K562 (cell line): ENCODE measurements around the gene ALX3. TPM values are rescaled to one million over a fixed set of nuclear protein-coding genes. Genes with fewer than 3 reads are reported as not detected.
A peak's percentile ranks its signal among the peaks of the same experiment; 100 is the strongest.

Source experiments
- ATAC-seq: fragments of 200-7000 bp; cut with Tn5 transposase; 3 replicates; pipeline ENCODE4 v1.9.1; 2020; ENCODE audit warnings: moderate library complexity
- BruUV-seq: library from RNA; stranded (reverse); fragments of 400-500 nt; replicated peaks from 2 replicates; lab custom pipeline; 2021; lab: Mats Ljungman, UMichigan
- CTCF ChIA-PET: fragments of 300-600 bp; formaldehyde crosslinking; extraction: SDS; loops from one replicate; lab custom pipeline; 2021; ENCODE audit warnings: low intra/inter-chr PET ratio; lab: Yijun Ruan, JAX
- POLR2A ChIA-PET: fragments of 300-600, 350-650 bp; sonication (Branson Sonifier 250); formaldehyde crosslinking; extraction: SDS; loops from one replicate; lab custom pipeline; 2021; ENCODE audit warnings: antibody characterized with exemption, inconsistent platforms; lab: Yijun Ruan, JAX
- DNase-seq, 4 experiments: peaks; one replicate each; pipeline versions ENCODE4 v3.0.0 to v3.0.0-alpha.2; 2011 to 2018; ENCODE audit warnings: low spot score in 3 of 4, mixed read lengths in 3 of 4; ENCODE audit errors: extremely low read depth in 1 of 4
- FAIRE-seq: peaks from 2 replicates; lab custom pipeline; 2011; peaks lifted over from hg19 to GRCh38; lab: Jason Lieb, UNC
- H2AFZ ChIP-seq: 2 replicates; pipeline ENCODE4 v1.6.0; 2011; ENCODE audit warnings: low read depth, low read length, control low read depth, inconsistent platforms
- H3K27ac ChIP-seq: fragments of 200-600 bp; 3 replicates; pipeline ENCODE4 v1.8.0; 2011; ENCODE audit warnings: low read depth, mild to moderate bottlenecking, control low read depth, inconsistent platforms, low read length, moderate library complexity, mixed read lengths; ENCODE audit errors: extremely low read depth
- H3K27me3 ChIP-seq, 2 experiments: fragments of 300-600 bp in 1 of 2; 2 replicates in 1 of 2; 3 replicates in 1 of 2; pipeline versions ENCODE4 v1.6.0 to v1.8.0; 2011; ENCODE audit warnings: inconsistent platforms in 2 of 2, low read length in 2 of 2, mild to moderate bottlenecking in 1 of 2, mixed read lengths in 1 of 2, moderate library complexity in 1 of 2; ENCODE audit not compliant: control insufficient read depth in 2 of 2, insufficient read depth in 2 of 2
- H3K36me3 ChIP-seq: fragments of 300-600 bp; 3 replicates; pipeline ENCODE4 v1.8.0; 2011; ENCODE audit warnings: mild to moderate bottlenecking, low read length, inconsistent platforms; ENCODE audit not compliant: control insufficient read depth, insufficient read depth
- H3K4me1 ChIP-seq, 2 experiments: fragments of 200-600 bp in 1 of 2; replicated peaks in 1 of 2; 2 replicates in 1 of 2; 3 replicates in 1 of 2; pipeline versions ENCODE4 v1.5.1 to v1.8.0; 2011; ENCODE audit warnings: inconsistent platforms in 2 of 2, low read length in 2 of 2, mild to moderate bottlenecking in 1 of 2, mixed read lengths in 1 of 2, moderate library complexity in 1 of 2; ENCODE audit not compliant: control insufficient read depth in 2 of 2, insufficient read depth in 2 of 2
- H3K4me2 ChIP-seq: 2 replicates; pipeline ENCODE4 v1.6.1; 2011; ENCODE audit warnings: low read length, control low read depth, inconsistent platforms, mixed read lengths; ENCODE audit not compliant: insufficient read depth
- H3K4me3 ChIP-seq: fragments of 200-600 bp; sonication (generic), shearing (Covaris generic); 2 replicates; pipeline ENCODE4 v1.5.1; 2016; ENCODE audit warnings: control low read depth, inconsistent platforms
- H3K79me2 ChIP-seq: fragments of 200-600 bp; 3 replicates; pipeline ENCODE4 v1.8.0; 2011; ENCODE audit warnings: low read length, inconsistent platforms; ENCODE audit not compliant: control insufficient read depth, insufficient read depth
- H3K9ac ChIP-seq, 2 experiments: 2 replicates each; pipeline versions ENCODE4 v1.6.0 to v1.6.1; 2011; ENCODE audit warnings: low read depth in 2 of 2, low read length in 2 of 2, control low read depth in 1 of 2, inconsistent platforms in 1 of 2, mild to moderate bottlenecking in 1 of 2, mixed read lengths in 1 of 2; ENCODE audit not compliant: insufficient read depth in 1 of 2
- H3K9me1 ChIP-seq: one replicate; pipeline ENCODE4 v1.6.0; 2011; ENCODE audit warnings: inconsistent platforms, mild to moderate bottlenecking, low read length, moderate library complexity; ENCODE audit not compliant: control insufficient read depth, insufficient read depth
- H3K9me3 ChIP-seq: replicated peaks from 2 replicates; pipeline ENCODE4 v1.5.1; 2011; ENCODE audit warnings: low read depth, low read length, inconsistent platforms; ENCODE audit not compliant: control insufficient read depth, insufficient read depth
- H4K20me1 ChIP-seq: replicated peaks from 2 replicates; pipeline ENCODE4 v1.6.1; 2011; ENCODE audit warnings: low read length, inconsistent platforms, mixed read lengths; ENCODE audit not compliant: control insufficient read depth, insufficient read depth
- BDP1 ChIP-seq: IDR thresholded peaks from 3 replicates; pipeline ENCODE4 v1.6.1; 2011; ENCODE audit not compliant: insufficient read length, insufficient read depth
- FOXK2 ChIP-seq, 2 experiments: fragments of 450-650 bp; IDR thresholded peaks in 1 of 2; conservative IDR thresholded peaks in 1 of 2; 2 replicates each; pipeline ENCODE4 v1.6.1; 2016; ENCODE audit warnings: low read depth in 2 of 2, mild to moderate bottlenecking in 1 of 2
- NFE2 ChIP-seq: IDR thresholded peaks from 2 replicates; pipeline ENCODE4 v1.6.1; 2014; ENCODE audit warnings: antibody characterized with exemption, low read depth
- POLR2A ChIP-seq: fragments of 450-650 bp; conservative IDR thresholded peaks from 2 replicates; pipeline ENCODE4 v1.6.1; 2016
- RNF2 ChIP-seq: sonication (generic); IDR thresholded peaks from 2 replicates; pipeline ENCODE4 v1.6.1; 2016
- RREB1 ChIP-seq: fragments of 250-450 bp; sonication (Bioruptor Pico); IDR thresholded peaks from 2 replicates; pipeline ENCODE4 v1.4.0; 2020
- SOX6 ChIP-seq: fragments of 450-650 bp; IDR thresholded peaks from 2 replicates; pipeline ENCODE4 v1.6.1; 2014; ENCODE audit warnings: mild to moderate bottlenecking
- TRIM28 ChIP-seq: fragments of 450-650 bp; IDR thresholded peaks from 2 replicates; pipeline ENCODE4 v1.6.1; 2017
- XRCC4 ChIP-seq: IDR thresholded peaks from one replicate; pipeline ENCODE4 v1.6.1; 2011; ENCODE audit not compliant: insufficient read depth, insufficient read length; ENCODE audit errors: extremely low read depth
- ZBTB49 ChIP-seq: sonication (generic); formaldehyde crosslinking; IDR thresholded peaks from 2 replicates; pipeline ENCODE4 v1.8.0; 2022; ENCODE audit warnings: missing genetic modification reagents, mild to moderate bottlenecking, borderline replicate concordance
- ZNF41 ChIP-seq: fragments of 250-450 bp; sonication (Bioruptor Pico); conservative IDR thresholded peaks from 2 replicates; pipeline ENCODE4 v1.4.0; 2020; ENCODE audit warnings: mild to moderate bottlenecking
- ZNF707 ChIP-seq: fragments of 250-450 bp; sonication (Bioruptor Pico); conservative IDR thresholded peaks from 2 replicates; pipeline ENCODE4 v1.8.0; 2022; ENCODE audit warnings: inconsistent platforms, mild to moderate bottlenecking, moderate library complexity
- WGBS: fragments of 100-300 bp; shearing (Covaris generic); methylation state at CpG from one replicate; pipeline ENCODE4 v1.1.6; 2016; ENCODE audit warnings: low coverage, mixed read lengths; ENCODE audit not compliant: insufficient coverage; ENCODE audit errors: missing lambda C conversion rate; 5-methylcytosine and 5-hydroxymethylcytosine counted together
- in situ Hi-C: fragments of 300-500 bp; cut with MboI; formaldehyde crosslinking; loops from 4 replicates; pipeline ENCODE4 v1.15.0; 2018; ENCODE audit warnings: inconsistent platforms, mixed read lengths
- intact Hi-C: fragments of 100-400 bp; cut with micrococcal nuclease; formaldehyde crosslinking; loops from 2 replicates; pipeline ENCODE4 v1.14.2; 2022
- polyA plus RNA-seq, 8 experiments: library from polyadenylated mRNA; depleted of rRNA in 4 of 8; stranded (reverse) in 5 of 8; unstranded in 3 of 8; fragments of >200 nt; fragmentation: Nextera tagmentation in 2 of 8; fragmentation: Illumina TruSeq in 1 of 8; extraction: Ambion mirVana in 2 of 8; extraction: Trizol in 1 of 8; gene quantifications; 2 replicates each; pipeline versions ENCODE4 v1.2.1 to v1.2.3, GENCODE V29; 2011 to 2014; ENCODE audit warnings: inconsistent platforms in 1 of 8, missing spikeins in 1 of 8
- total RNA-seq, 7 experiments: library from RNA; depleted of rRNA in 6 of 7; stranded (reverse); fragments of >200 nt in 6 of 7; fragmentation: Illumina TruSeq in 2 of 7; extraction: Trizol in 2 of 7; gene quantifications; 2 replicates each; pipeline versions ENCODE4 v1.2.1 to v1.2.3, GENCODE V29; 2011 to 2021; ENCODE audit warnings: low replicate concordance in 1 of 7

ALX3 gene
- total and polyA plus RNA-seq, 9 of the 15 experiments (the other 6 are each of a cell fraction or from before 2014, with no cell fraction given), result not detected

- TF ChIP-seq ZBTB49 (CRISPR knock-in tag) (no peak), SOX6 (peak; percentile 54; the same call in 1 of the 2 replicates)
Measured at GRCh38 chr1:110057963-110058518, 12.4 kb downstream of the ALX3 start (continued).

- no peak for ATAC-seq
- BruUV-seq, result no TSS peak
- Histone ChIP-seq H3K4me2 (no peak overlapping the region), H3K4me1 (peaks cover 24 to 29% of the 10 kb centered on the region in 2 experiments), H2AFZ (no peak overlapping the region), H3K9me1 (peaks cover 12% of the 10 kb centered on the region), H4K20me1 (peaks cover 39% of the 10 kb centered on the region), H3K27me3 (no peaks in the 10 kb centered on the region), H3K36me3 (peaks cover 66% of the 10 kb centered on the region), H3K27ac (no peak overlapping the region), H3K9ac (no peak overlapping the region), H3K4me3 (no peak overlapping the region), H3K79me2 (no peaks in the 10 kb centered on the region), H3K9me3 (no peaks in the 10 kb centered on the region)
- in situ Hi-C loops, result no loop called here
- no peak for DNase-seq
- no peak for FAIRE-seq
- CTCF ChIA-PET, result interaction anchor here (1.2 kb wide), 1 partner anchor 414 kb away, joined by 4 read pairs; no protein-coding TSS in a partner anchor
- WGBS, result 83% methylated on average over 3 of the region's 3 CpGs
- intact Hi-C loops, result loop anchor here (10.0 kb wide), 1 partner anchor 408 kb away; no protein-coding TSS in a partner anchor
- TF ChIP-seq NFE2 (no peak), RREB1 (no peak), ZNF41 (CRISPR knock-in tag) (no peak), XRCC4 (no peak), FOXK2 (conservative IDR thresholded peaks at IDR 0.05 in 1 of 2, IDR thresholded peaks at IDR 0.05 in 1 of 2; ENCODE audit: low read depth in 2 of 2) (no peak), TRIM28 (no peak), BDP1 (no peak), POLR2A (no peak), RNF2 (no peak), ZNF707 (no peak)
- POLR2A ChIA-PET, result interaction anchor here (0.6 to 18.1 kb wide), 6 partner anchors 8 to 488 kb away, joined by 3 to 200 read pairs (median 4); partner anchors contain the start of gene STRIP1
Measured at GRCh38 chr1:110056776-110057175, 13.7 kb downstream of the ALX3 start.
